Breast epithelium (tissue), 4 donors: ENCODE data around the gene GOLIM4. TPM values are rescaled to one million over a fixed set of nuclear protein-coding genes. Genes with fewer than 3 reads are reported as not detected.

ENCODE experiments used
- DNase-seq, 2 donors: peaks; one replicate each; pipeline ENCODE4 v3.0.0-alpha.2; 2019; ENCODE audit warnings: low spot score in 2 of 2
- H3K27ac ChIP-seq, 2 donors: fragments of 200-600 bp; sonication (generic) in 1 of 2; one replicate each; pipeline ENCODE4 v1.5.1; 2016 to 2019; ENCODE audit warnings: mild to moderate bottlenecking in 1 of 2
- H3K27me3 ChIP-seq, 2 donors: fragments of 200-600 bp; sonication (generic) in 1 of 2; one replicate each; pipeline versions ENCODE4 v1.5.1 to v1.6.0; 2017 to 2019; ENCODE audit warnings: control low read depth in 1 of 2, mild to moderate bottlenecking in 1 of 2
- H3K36me3 ChIP-seq: fragments of 200-600 bp; one replicate; pipeline ENCODE4 v1.5.1; 2019
- H3K4me1 ChIP-seq, 2 donors: fragments of 200-600 bp; sonication (generic); one replicate each; pipeline ENCODE4 v1.5.1; 2016 to 2019; ENCODE audit warnings: control low read depth in 1 of 2
- H3K4me3 ChIP-seq, 3 donors: fragments of 200-600 bp; sonication (generic); 1 replicate in 2 of 3; 2 replicates in 1 of 3; pipeline ENCODE4 v1.5.1; 2016 to 2019; ENCODE audit warnings: mild to moderate bottlenecking in 3 of 3, moderate library complexity in 2 of 3
- H3K9me3 ChIP-seq, 2 donors: fragments of 200-600 bp; sonication (generic) in 1 of 2; one replicate each; pipeline ENCODE4 v1.5.1; 2016 to 2019; ENCODE audit warnings: control low read depth in 1 of 2
- POLR2A ChIP-seq: fragments of 450-650 bp; IDR thresholded peaks from one replicate; pipeline ENCODE4 v1.6.1; 2016; ENCODE audit warnings: antibody characterized with exemption, mild to moderate bottlenecking, moderate library complexity
- POLR2AphosphoS5 ChIP-seq, 3 donors: sonication (generic); formaldehyde crosslinking; IDR thresholded peaks; one replicate each; pipeline ENCODE4 v1.6.1; 2017; ENCODE audit warnings: antibody characterized with exemption in 3 of 3
- intact Hi-C: fragments of 100-400 bp; cut with DNase I; formaldehyde crosslinking; loops from one replicate; pipeline ENCODE4 v1.15.1; 2023; ENCODE audit warnings: low total_unique reads
- total RNA-seq, 3 donors: library from RNA; depleted of rRNA; stranded (reverse); fragments of >200 nt; gene quantifications; one replicate each; pipeline ENCODE4 v1.1.0, GENCODE V29; 2016
- TF ChIP-seq, protein P1 (sequence below), 3 donors: fragments of 450-650 bp; IDR thresholded peaks; one replicate each; pipeline ENCODE4 v1.5.1; 2016 to 2017; ENCODE audit warnings: antibody characterized with exemption in 3 of 3, mild to moderate bottlenecking in 3 of 3, moderate library complexity in 3 of 3

The GOLIM4 gene, protein sequence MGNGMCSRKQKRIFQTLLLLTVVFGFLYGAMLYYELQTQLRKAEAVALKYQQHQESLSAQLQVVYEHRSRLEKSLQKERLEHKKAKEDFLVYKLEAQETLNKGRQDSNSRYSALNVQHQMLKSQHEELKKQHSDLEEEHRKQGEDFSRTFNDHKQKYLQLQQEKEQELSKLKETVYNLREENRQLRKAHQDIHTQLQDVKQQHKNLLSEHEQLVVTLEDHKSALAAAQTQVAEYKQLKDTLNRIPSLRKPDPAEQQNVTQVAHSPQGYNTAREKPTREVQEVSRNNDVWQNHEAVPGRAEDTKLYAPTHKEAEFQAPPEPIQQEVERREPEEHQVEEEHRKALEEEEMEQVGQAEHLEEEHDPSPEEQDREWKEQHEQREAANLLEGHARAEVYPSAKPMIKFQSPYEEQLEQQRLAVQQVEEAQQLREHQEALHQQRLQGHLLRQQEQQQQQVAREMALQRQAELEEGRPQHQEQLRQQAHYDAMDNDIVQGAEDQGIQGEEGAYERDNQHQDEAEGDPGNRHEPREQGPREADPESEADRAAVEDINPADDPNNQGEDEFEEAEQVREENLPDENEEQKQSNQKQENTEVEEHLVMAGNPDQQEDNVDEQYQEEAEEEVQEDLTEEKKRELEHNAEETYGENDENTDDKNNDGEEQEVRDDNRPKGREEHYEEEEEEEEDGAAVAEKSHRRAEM
- 10 to 100 TPM; 21.4 to 34.9 (median 33.8) TPM for total RNA-seq

DNA sequence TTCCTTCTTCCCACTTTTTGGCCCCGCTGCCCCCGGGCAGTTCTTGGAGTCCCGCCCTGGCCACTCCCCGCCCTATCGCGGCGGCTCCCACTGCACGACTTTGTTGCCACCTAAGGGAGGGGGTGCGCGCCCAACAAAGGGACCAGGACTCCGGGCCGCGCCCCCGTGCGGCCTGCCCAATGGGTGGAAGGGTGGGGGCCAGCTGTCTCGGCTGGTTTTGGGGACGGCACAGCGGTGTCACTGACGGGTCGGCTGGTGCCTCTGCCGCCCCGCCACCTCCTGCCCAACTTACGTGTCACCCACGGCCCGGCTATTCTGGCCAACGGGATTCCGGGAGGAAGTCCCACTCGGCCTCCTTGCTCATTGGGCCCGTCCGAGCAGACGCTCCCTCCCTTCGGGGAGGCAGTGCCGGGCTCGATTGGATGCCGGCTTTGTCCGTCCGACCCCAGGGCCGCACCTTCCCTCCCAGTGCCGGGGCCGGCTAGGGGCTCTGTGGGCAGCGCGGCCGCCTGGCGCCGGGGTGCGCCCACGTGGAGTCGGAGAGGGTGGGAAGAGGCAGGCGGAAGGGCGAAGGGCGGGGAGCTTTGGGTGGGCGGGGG, at the start of gene GOLIM4:
TSS of gene GOLIM4 (minus strand) at position 314 of the 599 bp plus-strand sequence. CDS start 639 bp downstream, outside the sequence.
- no peaks in the 10 kb centered on the region for H3K27me3 ChIP-seq
- intact Hi-C loops: no loop called here
- no peaks in the 10 kb centered on the region for H3K9me3 ChIP-seq
- peak; percentile 13 to 58 (median 34) for TF ChIP-seq POLR2AphosphoS5 (IDR thresholded peaks at IDR 0.05)
- TF ChIP-seq, protein P1, sequence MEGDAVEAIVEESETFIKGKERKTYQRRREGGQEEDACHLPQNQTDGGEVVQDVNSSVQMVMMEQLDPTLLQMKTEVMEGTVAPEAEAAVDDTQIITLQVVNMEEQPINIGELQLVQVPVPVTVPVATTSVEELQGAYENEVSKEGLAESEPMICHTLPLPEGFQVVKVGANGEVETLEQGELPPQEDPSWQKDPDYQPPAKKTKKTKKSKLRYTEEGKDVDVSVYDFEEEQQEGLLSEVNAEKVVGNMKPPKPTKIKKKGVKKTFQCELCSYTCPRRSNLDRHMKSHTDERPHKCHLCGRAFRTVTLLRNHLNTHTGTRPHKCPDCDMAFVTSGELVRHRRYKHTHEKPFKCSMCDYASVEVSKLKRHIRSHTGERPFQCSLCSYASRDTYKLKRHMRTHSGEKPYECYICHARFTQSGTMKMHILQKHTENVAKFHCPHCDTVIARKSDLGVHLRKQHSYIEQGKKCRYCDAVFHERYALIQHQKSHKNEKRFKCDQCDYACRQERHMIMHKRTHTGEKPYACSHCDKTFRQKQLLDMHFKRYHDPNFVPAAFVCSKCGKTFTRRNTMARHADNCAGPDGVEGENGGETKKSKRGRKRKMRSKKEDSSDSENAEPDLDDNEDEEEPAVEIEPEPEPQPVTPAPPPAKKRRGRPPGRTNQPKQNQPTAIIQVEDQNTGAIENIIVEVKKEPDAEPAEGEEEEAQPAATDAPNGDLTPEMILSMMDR (IDR thresholded peaks at IDR 0.05): no peak
- peak; percentile 35 for TF ChIP-seq POLR2A
- peak within 1 kb of the TSS; percentile 78 to 89 (median 83) for H3K4me3 ChIP-seq
- no peaks in the 10 kb centered on the region for H3K36me3 ChIP-seq
- peak; percentile 90 to 91 for DNase-seq
- peak within 1 kb of the TSS; percentile 91 to 96 for H3K27ac ChIP-seq
- peaks cover 0 to 7% of the 10 kb centered on the region in 2 donors for H3K4me1 ChIP-seq

DNA sequence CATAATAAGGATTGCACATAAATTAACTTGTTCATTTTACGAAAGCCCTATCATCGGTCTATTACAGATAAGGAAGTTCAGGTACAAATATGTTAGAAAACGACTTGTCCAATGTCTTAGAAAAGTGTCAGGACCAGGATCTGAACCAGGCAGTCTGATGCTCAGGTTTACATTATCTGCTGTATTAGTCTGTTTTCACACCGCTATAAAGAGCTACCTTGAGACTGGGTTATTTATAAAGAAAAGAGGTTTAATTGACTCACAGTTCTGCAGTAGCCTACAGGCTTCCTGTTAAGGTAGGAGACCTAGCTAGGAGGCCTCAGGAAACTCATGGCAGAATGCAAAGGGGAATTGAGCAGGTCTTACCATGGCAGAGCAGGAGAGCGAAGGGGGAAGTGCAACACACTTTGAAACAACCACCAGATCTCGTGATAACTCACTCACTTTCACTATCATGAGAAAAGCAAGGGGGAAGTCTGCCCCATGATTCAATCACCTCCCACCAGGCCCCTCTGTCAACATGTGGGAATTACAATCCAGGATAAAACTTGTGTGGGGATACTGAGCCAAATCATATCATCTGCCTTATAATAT, 45.8 kb upstream of the GOLIM4 start:
- no peak for DNase-seq
- no peaks in the 10 kb centered on the region for H3K27me3 ChIP-seq
- H3K9me3 ChIP-seq: no peaks in the 10 kb centered on the region
- intact Hi-C loops: no loop called here
- H3K4me1 ChIP-seq: no peaks in the 10 kb centered on the region
- H3K27ac ChIP-seq: no peak overlapping the region
- no peaks in the 10 kb centered on the region for H3K36me3 ChIP-seq
- TF ChIP-seq, protein P1 (IDR thresholded peaks at IDR 0.05): no peak
- TF ChIP-seq POLR2AphosphoS5 (IDR thresholded peaks at IDR 0.05): no peak
- no peak for TF ChIP-seq POLR2A
- H3K4me3 ChIP-seq: no peak overlapping the region

DNA sequence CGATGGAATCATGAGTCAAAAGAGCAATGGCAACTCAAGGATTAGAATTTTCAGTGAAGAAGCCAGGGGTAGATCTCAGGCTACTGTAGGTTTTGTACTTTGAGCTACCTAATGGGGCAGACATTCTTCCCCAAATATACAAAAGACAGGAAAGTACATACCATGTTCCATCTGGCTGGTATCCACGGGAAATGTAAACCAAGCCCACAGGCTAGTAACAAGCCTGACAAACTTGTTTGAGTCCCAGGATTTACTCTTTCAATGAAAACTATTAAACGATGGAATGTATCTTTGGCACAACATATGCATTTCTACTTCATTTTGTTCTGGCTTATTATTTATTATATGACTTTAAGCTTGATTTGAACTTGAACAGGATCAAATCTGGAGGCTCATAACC, 44.2 kb upstream of the GOLIM4 start:
- intact Hi-C loops: no loop called here
- H3K4me3 ChIP-seq: no peak overlapping the region
- DNase-seq: no peak
- H3K27me3 ChIP-seq: no peaks in the 10 kb centered on the region
- H3K9me3 ChIP-seq: no peaks in the 10 kb centered on the region
- no peak overlapping the region for H3K27ac ChIP-seq
- no peaks in the 10 kb centered on the region for H3K4me1 ChIP-seq
- H3K36me3 ChIP-seq: no peaks in the 10 kb centered on the region
- TF ChIP-seq POLR2A (no peak), POLR2AphosphoS5 (IDR thresholded peaks at IDR 0.05) (no peak)
- TF ChIP-seq, protein P1 (IDR thresholded peaks at IDR 0.05): no peak

DNA sequence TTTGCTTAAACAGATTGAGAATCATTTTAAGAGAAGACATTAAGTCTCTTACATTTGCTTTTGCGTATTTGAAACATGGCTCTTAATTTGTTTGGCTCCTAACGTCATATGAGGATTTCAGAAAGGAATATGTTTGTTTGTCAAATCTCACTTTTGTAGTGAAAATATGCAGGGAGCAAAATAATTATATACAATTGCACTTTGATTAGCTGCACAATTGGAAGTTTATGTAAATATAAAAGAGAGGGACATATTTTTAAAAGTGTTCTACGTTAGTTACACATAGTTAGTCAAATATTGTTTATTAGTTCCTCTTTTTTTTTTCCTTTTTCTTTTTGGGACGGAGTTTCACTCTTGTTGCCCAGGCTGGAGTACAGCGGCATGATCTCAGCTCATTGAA, 42.7 kb upstream of the GOLIM4 start:
- H3K36me3 ChIP-seq: no peaks in the 10 kb centered on the region
- H3K4me1 ChIP-seq: no peaks in the 10 kb centered on the region
- TF ChIP-seq, protein P1 (IDR thresholded peaks at IDR 0.05): no peak
- TF ChIP-seq POLR2AphosphoS5 (IDR thresholded peaks at IDR 0.05): no peak
- TF ChIP-seq POLR2A: no peak
- no peak overlapping the region for H3K27ac ChIP-seq
- intact Hi-C loops: no loop called here
- no peak for DNase-seq
- H3K27me3 ChIP-seq: no peaks in the 10 kb centered on the region
- no peak overlapping the region for H3K4me3 ChIP-seq
- no peaks in the 10 kb centered on the region for H3K9me3 ChIP-seq
